AG08396 (cell line): ENCODE results near the gene SPRN.

Experiments used
- DNase-seq: peaks from one replicate; pipeline ENCODE4 v3.0.0; 2012; ENCODE audit warnings: low spot score, mixed read lengths

Gene SPRN

DNA sequence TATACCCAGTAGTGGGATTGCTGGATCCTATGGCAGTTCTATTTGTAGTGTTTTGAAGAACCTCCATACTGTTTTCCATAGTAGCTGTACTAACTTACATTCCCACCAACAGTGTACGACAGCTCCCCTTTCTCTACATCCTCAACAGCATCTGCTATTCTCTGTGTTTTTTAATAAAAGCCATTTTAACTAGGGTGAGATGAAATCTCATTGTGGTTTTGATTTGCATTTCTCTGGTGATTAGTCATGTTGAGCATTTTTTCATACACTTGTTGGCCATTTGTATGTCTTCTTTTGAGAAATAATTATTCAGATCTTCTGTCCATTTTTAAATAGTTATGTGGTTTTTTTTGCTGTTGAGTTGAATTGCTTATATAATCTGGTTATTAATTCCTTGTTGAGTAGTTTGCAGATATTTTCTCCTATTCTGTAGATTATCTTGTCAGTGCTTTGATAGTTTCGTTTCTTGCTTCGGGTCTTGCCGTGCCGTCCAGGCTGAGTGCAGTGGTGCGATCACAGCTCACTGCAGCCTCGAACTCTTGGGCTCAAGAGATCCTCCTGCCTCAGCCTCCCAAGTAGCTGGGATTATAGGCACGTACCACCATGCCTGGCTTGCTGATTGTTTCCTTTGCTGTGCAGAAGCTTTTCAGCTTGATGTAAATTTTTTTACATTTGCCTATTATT lies 18.4 kb downstream of the SPRN start:
- DNase-seq = no peak

DNA sequence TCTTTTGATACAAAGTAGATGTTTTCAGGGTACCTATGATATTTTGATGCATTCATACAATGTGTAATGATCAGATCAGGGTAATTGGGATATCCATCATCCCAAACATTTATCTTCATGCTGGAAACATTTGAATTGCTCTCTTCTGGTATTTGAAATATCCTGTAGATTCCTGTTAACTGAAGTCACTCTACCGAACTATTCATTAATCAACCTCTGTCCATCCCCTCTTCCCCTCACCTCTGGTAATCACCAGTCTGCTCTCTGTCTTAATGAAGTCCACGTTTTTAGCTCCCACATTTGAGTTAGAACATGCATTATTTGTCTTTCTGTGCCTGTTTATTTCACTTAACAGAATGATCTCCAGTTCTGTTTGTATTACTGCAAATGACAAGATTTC lies 19.2 kb downstream of the SPRN start:
- peak; percentile 21 for DNase-seq

DNA sequence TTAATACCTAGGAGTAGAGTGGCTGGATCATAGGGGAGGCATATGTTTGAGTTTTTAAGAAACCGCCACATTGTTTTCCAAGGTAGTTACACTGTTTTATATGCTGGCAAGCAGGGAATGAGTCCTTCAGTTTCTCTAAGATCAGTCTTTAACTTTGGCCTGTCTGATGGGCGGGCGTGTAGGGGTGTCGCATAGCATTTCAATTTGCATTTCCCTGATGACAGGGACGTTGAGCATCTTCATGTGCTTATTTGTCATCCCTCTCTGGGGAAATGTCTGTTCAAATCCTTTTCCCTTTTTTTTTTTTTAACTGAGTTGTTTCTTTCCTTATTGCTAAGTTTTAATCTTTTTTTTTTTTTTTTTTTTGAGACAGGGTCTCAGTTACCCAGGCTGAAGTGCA lies 20.6 kb downstream of the SPRN start:
- no peak for DNase-seq

DNA sequence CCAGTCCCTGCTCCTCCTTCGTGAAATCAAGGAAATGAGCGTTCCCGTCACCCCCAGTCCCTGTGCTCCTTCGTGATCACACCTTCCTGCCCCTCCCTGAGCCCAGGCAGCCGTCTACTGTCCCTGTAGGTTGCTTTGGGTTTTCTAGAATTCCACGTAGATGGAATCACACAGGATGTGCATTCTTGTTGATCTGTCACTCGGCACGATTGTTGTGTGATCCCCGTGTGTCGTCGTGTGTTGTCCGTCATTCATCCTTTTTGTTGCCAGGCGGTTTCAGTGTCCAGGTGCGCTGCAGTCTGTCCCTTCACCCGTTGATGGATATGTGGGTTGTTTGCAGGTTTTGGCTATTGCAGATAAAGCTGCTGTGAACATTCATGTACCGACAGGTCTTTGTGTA lies 21.1 kb downstream of the SPRN start:
- DNase-seq = no peak

DNA sequence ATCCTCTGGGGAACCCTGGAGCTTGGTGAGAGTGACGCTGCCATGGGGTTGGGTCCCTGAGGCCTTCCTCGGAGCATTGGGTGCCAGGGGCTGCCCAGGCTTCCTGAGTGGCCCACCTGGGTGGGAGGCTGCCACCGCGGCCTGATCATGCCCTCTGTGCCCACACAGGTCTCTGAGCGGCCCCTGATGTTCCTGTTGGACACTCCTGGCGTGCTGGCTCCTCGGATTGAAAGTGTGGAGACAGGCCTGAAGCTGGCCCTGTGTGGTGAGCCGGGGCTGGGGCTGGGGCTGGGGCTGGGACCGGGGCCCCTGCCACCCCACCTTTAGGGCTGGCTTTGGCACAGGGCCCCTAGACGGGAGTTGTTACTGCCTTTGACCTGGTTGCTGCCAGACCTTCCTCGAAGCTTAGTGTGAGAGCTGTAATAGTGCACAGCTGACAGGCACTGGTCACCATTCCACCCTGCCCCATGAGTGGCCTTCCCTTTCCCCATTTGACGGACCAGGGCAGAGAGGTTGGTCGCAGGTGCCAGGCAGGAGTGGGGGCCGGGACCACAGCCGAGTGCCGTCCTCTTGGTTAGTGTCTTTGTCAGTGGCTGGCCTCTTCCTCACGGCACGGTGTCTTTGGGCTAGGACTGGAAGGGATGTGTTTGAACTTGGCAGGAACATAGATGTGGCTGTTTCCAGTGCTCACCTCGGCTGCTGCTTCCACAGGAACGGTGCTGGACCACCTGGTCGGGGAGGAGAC lies 22.3 kb downstream of the SPRN start:
- no peak for DNase-seq

DNA sequence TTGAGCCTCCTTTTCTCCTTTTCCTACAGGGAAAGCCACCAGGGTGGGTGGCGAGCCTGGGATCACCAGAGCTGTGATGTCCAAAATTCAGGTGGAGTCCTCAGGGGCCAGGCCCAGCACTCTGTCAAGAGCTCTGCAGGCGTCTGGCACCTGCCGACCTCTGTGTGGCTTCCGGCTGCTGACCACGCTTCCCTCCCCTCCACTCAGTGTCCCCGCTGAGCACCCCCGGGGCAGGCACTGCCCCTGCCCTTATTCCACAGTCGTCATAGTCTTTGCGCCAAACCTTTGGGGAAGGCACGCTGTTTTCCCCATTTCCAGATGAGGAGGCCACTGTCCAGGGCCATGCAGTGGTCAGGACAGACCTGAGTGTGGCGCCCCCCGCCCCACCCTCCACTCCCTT lies 22.9 kb downstream of the SPRN start:
- no peak for DNase-seq

DNA sequence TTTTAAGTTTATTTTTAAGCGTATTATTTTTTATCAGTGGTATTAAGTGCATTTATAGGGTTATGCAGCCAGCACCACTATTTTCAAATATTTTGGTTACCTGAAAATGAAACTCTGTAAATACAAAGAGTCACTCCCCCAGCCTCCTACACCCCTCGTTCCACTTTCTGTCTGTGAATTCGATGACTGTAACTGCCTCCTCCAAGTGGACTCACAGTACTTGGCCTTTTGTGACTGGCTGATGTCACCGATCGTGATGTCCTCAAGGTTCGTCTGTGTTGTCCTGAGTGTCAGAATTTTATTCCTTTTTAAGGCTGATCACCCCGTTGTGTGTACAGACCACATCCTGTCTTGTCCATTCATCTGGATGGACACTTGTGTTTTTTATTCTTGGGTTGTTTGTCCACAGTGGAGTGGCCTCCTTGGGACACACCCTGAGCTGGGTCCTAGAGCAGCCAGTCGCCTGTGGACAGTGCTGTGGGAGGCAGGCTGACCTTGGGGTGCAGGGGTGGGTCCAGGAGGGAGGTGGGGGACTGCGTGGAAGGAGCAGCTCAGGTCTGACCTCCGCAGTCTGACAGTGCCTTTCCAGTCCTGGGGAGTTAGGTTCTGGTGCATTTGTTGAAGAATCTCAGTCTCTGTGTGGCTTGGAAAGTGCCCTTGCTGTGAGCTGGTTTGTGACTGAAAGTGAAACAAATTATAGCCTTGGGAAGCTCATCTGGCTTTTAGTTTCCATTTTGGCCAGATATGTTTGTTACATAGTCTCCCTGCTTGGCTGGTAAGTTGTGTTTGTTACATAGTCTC lies 23.6 kb downstream of the SPRN start:
- DNase-seq = no peak

DNA sequence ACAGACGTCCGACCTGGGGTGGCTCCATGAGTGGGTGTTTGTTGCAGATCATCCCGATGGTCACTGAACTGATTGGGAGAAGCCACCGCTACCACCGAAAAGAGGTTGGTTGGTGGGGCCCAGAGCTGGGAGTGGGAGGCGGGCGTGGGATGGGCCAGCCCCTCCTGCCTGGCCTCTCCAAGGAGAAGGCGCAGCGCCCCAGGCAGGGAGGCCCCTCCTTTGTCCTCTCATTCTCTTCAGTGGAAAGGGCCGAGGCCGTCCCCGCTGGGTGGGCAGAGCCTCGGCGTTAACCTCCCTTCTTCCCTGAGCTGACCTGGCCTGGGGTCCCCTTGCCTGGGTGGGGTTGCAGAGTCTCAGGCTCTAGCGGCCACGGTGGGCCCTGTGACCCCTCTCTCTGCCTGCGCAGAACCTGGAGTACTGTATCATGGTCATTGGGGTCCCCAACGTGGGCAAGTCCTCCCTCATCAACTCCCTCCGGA lies 25.3 kb downstream of the SPRN start:
- DNase-seq = no peak

DNA sequence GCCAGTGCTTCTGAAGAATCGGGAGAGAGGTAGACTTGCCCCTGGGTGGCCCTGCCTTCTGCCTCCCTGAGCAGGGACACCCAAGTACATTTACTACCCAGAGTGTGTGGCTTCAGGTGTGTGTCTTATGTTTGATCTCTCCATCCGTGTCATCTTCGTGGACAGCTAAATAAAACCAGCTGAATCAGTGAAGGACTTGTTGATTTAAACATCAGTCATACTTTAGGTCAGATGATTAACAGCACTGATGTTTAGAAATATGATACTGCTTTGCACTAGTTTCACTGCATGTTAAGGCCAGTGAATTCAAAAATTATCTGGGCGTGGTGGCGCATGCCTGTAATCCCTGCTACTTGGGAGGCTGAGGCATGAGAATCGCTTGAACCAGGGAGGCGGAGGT lies 26.5 kb downstream of the SPRN start:
- no peak for DNase-seq

DNA sequence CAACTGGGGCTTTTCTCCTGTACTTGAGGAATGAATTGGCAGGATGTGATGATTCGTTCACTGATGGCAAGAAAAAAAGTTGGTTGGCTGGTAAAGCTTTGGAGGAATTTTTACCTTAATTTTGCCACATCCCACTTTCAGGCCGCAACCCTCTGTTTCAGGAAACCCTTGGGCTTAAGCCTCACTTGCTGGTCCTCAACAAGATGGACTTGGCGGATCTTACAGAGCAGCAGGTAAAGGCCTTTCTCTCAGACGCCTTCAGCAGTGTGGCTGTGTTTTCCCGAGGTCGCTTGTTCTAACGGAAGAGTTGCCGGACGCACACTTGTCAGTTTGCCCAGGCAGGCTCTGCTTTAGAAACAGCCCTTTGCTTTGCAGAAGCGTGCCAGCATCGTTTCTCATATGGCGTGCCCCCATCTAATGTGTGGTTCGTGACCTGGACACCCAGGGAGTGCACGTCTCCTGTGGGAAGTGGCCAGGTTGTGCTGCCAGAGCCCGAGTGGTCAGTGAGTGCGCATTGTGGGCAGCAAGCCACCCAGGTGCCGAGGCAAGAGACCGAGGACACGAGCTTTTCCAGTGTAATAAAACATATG lies 28.3 kb downstream of the SPRN start:
- no peak for DNase-seq

DNA sequence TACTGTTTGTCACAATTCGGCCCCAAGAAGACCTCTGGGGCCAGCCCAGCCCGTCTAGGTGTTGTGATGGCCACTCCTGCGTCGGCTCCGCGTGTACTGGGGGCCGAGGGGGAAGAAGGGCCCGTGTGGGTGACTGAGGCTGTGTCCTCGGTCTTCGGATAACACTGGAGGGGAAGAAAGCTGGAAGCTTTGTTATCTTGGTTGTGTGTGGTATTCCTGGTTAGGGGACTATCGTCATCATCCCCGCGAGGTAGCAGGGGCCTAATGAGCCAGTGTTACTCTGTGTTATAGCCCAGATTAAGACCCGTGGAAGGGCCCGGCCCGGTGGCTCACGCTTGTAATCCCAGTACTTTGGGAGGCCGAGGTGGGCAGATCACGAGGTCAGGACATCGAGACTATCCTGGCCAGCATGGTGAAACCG lies 29.6 kb downstream of the SPRN start:
- no peak for DNase-seq

DNA sequence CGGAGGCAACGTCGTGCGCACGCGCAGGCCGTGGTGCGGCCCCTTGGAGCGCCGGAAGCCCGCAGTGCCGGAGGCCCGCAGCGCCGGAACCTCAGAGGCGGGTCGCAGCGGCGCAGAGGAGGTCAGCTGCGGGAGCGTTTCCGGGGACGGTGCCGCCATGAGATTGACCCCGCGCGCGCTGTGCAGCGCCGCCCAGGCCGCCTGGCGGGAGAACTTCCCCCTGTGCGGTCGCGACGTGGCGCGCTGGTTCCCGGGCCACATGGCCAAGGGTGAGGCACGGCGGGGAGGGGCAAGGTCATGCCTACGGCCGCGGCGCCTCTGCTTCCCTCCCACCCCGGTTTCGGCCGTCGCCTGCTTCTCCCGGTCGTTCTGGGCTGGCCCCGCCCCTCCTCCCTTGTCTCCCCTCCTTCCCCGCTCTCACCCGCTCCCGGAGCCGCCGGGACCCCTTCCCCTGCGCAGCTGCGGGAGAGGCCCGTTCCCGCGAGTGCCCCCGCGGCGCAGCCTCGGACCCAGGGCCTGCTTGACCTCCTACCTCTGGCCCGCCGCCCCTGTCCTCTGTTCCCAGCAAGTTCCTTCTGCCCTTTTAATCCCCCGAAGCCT lies 30.3 kb downstream of the SPRN start, which contains the start of gene MTG1:
Gene MTG1 (plus strand): TSS at position 94 of the 600 bp plus-strand sequence. CDS start 64 bp downstream, at position 158.
- DNase-seq = peak; percentile 100

DNA sequence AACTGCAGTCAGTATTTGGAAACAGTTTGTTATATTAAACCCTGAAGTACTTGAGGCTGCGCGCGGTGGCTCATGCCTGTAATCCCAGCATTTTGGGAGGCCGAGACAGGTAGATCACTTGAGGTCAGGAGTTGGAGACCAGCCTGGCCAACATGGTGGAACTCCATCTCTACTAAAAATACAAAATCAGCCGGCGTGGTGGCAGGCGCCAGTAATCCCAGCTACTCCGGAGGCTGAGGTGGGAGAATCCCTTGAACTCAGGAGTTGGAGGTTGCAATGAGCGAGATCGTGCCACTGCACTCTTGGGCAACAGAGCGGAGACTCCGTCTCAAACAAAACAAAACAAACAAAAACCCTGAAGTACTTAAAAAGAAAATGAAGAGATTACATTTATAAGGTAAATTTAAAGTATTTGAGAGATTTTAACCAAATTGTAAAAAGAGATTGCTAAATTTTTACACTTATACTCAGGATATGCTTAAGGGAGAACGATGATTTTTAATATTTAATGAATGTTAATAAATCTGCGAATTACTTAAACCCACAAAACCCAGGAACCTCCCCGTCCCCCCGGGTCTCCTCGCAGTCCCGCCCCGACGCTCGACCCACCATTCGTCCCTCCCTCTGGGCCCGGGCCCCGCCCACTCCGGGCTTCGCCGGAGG lies 30.9 kb downstream of the SPRN start:
- no peak for DNase-seq

DNA sequence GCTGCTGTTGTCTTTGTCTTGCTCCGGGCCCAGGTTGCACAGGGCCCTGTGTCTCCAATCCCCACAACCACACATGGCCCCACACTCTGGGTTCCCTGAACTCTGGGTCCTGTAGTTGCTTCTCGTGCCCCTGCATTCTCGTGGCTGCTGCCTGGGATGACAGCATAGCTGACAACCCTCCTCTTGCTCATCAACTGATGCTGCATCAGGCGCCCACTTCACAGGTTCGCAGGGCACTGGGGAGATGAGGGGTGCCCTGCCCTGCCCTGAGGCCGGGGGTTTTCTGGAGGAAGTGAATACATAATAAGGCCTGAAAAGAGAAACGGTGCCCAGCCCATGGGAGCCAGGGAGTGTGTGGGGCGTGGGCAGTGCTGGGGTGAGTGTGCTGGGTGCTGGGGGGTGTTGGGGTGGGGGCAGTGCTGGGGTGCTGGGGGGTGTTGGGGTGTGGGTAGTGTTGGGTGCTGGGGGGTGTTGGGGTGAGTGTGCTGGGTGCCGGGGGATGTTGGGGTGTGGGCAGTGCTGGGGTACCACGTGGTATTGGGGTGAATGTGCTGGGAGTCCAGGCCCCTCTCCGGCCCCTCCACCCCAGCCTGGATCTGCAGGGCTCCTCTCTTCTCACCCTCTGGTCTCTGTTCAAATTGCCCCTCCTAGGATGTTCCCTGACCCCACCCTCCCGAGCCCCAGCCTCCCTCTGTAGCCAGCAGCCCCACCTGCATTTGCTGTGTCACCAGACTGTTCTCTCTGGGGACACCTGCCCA lies 32.5 kb downstream of the SPRN start:
- no peak for DNase-seq

DNA sequence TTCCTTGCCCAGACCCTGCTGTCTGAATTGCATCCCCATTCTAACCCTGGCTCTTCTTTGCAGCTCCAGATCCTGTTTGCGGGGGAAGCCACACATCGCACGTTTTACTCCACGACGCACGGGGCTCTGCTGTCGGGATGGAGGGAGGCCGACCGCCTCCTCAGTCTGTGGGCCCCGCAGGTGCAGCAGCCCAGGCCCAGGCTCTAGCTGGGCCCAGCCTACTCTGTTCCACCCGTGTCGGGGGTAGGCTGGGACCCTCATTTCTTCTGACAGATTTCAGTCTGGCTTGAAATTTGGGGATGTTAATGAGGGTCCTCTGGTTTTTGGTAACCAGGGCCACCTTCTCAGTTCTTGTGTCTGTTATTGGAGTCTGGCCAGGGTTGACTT lies 33.2 kb downstream of the SPRN start:
- no peak for DNase-seq

DNA sequence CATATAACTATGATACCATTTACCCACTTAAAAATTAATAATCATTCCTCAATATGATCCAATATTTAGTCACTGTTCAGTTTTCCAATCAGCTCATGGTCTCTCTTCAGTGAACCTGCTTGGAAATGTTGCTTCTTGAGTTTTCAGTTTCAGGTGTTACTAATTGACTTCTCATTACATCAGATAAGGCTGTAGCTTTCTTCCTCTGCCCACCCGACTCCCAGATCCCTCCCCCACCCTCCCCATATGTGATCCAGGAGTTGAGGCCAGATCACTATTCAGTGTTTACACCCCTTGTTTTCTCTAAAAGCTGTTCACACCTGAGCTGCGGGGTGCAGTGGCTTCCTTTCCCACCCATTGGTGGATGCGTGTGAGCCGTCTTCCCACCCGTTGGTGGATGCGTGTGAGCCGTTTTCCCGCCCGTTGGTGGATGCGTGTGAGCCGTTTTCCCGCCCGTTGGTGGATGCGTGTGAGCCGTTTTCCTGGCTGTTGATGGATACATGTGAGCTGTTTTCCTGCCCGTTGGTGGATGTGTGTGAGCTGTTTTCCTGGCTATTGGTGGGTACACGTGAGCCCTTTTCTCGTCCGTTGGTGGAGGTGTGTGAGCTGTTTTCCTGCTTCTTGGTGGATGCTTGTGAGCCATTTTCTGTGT lies 33.7 kb downstream of the SPRN start:
- DNase-seq = no peak

DNA sequence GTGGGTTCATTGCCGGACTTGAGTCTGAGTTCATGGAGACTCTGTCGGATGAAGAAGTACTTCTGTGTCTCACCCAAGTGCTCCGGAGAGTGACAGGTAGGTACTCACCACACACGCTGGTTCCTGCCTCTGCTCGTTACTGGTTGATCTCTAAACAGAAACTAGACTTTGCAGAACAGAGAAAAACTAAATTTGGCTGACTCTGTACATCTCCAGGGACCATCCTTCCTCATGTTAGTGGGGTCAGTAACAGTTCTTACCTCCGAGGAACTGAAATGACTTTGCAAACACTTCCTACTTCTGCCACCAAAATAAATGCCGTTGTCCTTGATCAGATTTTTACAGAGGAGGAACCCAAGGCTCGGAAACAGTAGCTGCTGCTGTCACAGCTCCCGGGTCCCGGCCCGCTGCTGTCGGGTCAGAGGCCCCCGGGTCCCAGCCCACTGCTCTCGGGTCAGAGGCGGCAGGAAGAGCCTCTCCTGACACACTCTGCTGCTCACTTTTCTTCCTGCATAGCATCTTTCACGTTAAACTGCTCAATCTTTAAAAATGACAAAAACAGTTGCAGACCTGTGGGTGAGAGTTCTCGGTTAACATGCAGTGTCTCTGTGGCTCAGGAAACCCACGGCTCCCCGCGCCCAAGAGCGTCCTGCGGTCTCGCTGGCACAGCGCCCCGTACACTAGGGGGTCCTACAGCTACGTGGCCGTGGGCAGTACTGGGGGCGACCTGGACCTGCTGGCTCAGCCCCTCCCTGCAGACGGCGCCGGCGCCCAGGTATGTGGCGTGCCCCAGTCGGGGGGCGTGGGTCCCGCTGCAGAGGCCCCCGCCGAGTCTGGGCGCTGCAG lies 35.2 kb downstream of the SPRN start:
- no peak for DNase-seq

DNA sequence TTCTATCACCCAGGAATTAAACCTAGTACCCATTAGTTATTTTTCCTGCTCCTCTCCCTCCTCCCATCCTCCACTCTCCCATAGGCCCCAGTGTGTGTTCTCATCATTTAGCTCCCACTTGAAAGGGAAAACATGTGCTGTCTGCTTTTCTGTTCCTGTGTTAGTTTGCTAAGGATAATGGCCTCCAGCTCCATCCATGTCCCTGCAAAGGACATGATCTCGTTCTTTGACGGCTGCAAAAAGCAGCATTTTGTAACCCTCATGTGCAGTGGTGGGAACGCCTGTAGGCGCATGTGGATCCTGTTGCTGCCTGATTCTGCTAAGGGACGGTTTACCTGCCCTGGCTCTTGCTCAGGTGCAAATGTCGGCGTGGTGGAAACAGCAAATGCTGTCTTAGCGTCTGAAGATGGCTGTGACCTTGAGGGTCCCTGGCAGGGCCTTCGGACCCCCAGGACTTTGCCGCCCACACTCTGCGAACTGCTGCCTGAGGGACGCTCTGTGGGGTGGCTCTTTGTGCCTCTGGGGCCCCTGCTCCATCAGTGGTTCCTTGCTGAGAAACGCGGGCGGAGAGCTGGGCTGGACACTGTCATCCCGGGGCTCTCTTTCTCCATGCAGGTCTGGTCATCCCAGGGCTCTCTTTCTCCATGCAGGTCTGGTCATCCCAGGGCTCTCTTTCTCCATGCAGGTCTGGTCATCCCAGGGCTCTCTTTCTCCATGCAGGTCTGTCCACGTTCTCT lies 36.0 kb downstream of the SPRN start:
- no peak for DNase-seq
